HT1080 (cell line): ENCODE measurements around the gene SUMF2. TPM values are rescaled to one million over a fixed set of nuclear protein-coding genes. Genes with fewer than 3 reads are reported as not detected.
"Not testable (repeated sequence)": the region's sequence is repeated elsewhere in the genome, so short reads cannot be mapped to it uniquely, and the experiment has no call there.

Experiments
- DNase-seq: peaks from one replicate; pipeline ENCODE4 v3.0.0-alpha.2; 2015; ENCODE audit warnings: low read depth
- polyA plus RNA-seq, 2 experiments: library from polyadenylated mRNA; depleted of rRNA; stranded (reverse); fragments of >200 nt; gene quantifications; 2 replicates each; pipeline ENCODE4 v1.2.3, GENCODE V29; 2015
- total RNA-seq: library from RNA; depleted of rRNA; stranded (reverse); fragments of >200 nt; shearing (Covaris generic); gene quantifications from 2 replicates; pipeline ENCODE4 v1.2.3, GENCODE V29; 2014; rRNA removed

The SUMF2 gene
- 111 and 121 TPM in 2 replicates for total RNA-seq
- polyA plus RNA-seq (2015; cell fraction: cytosol; rRNA removed): 139 and 147 TPM in 2 replicates
- 205 and 241 TPM in 2 replicates for polyA plus RNA-seq (2015; cell fraction: nucleus; rRNA removed)

DNA sequence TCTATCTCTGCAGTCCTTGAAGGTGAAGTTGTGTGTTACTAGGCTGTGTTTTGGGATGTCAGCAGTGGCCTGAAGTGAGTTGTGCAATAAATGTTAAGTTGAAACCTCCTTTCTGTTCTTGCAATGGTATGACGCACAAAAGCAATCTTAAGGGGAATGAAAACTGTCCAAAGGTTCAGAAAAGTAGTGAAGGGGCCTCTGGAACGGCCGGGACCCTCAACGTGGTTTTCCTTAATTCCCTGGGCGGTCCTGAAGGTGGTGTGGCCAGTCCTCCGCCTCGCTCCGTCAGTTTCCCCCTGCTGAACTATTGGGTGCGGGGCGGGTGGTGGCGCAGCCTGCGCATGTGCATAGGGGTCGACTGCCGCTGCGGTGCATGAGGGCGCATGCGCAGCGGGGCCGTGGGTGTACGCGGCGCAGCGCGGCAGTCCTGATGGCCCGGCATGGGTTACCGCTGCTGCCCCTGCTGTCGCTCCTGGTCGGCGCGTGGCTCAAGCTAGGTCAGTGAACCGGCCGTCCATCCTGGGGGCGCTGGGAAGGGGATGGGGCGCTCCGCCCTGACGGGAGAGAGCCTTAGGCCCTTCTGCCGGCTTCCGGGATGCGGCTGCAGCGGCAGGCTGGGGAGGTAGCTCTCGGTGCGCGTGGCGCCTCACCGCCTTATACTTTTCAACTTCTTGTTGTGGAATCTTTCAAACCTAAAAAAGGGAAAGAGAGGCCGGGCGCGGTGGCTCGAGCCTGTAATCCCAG lies at the start of gene SUMF2:
Gene SUMF2, plus strand, starts transcription at position 405 of the 744 bp plus-strand sequence. Its CDS starts 26 bp downstream, at position 431.
- peak; percentile 80 for DNase-seq

DNA sequence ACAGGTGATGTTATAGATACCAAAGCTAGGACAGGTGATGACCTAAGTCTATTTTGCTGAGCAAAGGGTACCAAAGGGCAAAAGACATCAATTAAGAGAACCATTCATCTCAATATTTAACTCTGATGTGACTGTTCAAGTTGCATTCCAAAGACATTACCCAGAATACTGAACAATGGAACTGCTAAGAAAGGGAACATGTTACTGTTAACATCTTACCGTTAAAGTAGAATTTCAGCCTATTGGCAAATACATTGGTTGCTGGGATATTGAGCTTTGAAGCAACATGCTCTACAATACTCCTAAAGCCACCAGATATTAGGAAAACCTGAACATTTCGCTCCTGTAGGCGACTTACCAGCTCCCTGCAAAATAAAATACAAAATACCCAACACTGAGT lies 47.1 kb upstream of the SUMF2 start:
- DNase-seq: not testable (repeated sequence)

DNA sequence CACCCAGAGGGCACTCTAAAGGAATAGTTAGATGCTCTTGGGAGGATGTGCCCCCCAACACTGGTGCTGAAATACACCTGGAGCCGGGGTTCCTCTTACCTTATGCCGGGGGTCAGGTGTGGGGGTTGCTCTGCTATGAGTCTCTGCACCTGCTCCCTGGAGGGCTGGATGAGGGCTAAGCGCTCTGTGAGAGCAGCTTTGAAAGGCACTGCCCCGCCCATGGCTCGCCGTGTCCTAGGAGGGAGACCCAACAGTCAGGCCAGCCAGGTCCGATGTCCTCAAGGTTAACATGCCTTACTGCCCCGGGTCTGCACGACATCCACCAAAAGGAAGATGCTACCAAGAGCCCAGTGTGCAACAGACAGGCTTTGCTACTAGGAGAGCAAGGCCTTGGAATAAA lies 44.6 kb upstream of the SUMF2 start:
- DNase-seq: no peak

DNA sequence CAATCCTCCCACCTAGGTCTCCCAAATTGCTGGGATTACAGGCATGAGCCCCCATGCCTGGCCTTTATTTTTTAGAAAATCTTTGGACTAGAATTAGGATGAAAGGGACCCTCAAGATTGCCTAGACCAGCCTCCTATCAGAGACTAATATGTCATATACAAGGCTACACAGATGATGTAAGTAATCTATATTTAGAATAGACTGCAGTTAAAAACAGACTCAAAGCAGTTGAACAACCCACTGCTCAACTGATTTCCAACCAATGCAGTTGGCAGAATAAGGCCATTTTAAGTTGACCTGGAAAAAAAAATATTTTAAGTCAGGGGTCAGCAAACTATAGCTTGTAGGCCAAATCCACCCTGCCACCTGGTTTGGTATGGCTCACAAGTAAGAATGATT lies 40.6 kb upstream of the SUMF2 start:
- DNase-seq: no peak

DNA sequence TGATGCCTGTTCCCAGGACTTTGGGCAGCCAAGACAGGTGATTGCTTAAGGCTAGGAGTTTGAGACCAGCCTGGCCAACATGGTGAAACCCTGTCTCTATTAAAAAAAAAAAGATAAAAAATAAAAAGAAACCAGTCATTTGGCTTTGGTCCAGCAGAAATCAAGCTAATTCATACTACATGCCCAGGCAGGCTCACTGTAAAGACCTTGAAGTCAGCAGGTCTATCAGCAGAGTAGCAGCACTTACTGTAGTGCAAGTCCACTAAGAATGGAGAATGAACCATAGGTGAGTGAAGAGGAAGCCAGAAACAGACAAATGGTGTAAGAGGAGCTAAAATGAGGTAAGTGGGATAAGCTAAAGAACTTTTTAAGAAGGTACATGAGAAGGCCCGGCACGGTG lies 37.5 kb upstream of the SUMF2 start:
- DNase-seq: no peak

DNA sequence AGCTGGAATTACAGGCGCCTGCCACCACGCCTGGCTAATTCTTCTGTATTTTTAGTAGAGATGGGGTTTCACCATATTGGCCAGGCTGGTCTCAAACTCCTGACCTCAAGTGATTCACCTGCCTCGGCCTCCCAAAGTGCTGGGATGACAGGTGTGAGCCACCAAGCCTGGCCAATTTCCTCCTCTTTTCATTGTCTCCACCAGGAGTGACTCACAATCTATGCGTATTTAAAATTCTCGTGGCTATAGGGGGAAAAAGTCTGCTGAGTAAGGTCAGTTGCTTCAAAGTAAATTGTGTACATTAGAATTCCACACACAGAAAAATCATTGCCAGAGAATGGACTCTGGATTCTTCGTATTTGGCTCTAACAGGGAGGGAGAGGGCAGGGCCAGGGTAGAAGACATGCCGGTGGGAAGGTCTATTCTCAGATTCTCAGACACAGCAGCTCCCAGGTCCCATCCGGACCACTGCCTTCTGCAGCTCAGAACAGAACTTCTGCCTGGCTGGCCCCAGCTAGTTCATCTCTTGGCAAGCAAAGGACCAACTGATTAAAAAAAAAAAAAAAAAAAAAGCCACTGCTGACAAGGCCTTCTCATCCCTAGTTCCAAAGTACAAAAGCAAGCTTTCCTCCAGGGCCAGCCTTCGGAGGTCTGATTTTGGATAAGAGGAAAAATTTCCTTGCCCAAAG lies 35.0 kb upstream of the SUMF2 start:
- DNase-seq: peak; percentile 55

DNA sequence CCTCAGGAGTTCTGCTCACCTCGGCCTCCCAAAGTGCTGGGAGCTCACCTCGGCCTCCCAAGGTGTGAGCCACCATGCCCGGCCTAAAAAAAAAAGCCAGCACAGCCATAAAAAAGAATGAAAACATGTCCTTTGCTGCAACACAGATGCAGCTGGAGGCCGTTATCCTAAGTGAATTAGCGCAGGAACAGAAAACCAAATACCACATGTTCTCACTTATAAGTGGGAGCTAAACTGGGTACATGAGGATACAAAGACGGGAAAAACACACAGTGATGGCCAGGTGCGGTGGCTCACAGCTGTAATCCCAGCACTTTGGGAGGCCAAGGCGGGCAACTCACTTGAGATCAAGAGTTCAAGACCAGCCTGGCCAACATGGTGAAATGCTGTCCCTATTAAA lies 33.7 kb upstream of the SUMF2 start:
- no peak for DNase-seq

DNA sequence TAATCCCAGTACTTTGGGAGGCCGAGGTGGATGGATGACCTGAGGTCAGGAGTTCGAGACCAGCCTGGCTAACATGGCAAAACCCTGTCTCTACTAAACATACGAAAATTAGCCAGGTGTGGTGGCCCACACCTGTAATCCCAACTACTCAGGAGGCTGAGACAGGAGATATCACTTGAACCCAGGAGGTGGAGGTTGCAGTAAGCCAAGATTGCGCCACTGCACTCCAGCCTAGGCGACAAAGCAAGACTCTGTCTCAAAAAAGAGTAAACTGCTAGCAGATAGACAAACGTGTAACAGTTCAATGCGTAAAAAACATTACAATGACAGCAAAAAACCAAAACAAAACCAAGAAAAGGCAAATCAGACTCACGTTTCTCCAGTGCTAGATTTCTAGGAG lies 32.5 kb upstream of the SUMF2 start:
- not testable (repeated sequence) for DNase-seq

DNA sequence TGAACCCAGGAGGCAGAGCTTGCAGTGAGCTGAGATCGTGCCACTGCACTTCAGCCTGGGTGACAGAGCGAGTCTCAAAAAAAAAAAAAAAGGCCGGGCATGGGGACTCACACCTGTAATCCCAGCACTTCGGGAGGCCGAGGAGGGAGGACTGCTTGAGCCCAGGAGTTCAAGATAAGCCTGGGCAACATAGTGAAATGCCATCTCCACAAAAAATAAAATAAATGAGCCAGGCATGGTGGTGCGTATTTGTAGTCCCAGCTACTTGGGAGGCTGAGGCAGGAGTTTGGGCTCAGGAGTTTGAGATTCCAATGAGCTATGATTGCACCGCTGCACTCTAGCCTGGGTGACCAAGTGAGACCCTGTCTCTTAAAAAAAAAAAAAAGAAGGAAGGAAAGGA lies 31.5 kb upstream of the SUMF2 start:
- not testable (repeated sequence) for DNase-seq

DNA sequence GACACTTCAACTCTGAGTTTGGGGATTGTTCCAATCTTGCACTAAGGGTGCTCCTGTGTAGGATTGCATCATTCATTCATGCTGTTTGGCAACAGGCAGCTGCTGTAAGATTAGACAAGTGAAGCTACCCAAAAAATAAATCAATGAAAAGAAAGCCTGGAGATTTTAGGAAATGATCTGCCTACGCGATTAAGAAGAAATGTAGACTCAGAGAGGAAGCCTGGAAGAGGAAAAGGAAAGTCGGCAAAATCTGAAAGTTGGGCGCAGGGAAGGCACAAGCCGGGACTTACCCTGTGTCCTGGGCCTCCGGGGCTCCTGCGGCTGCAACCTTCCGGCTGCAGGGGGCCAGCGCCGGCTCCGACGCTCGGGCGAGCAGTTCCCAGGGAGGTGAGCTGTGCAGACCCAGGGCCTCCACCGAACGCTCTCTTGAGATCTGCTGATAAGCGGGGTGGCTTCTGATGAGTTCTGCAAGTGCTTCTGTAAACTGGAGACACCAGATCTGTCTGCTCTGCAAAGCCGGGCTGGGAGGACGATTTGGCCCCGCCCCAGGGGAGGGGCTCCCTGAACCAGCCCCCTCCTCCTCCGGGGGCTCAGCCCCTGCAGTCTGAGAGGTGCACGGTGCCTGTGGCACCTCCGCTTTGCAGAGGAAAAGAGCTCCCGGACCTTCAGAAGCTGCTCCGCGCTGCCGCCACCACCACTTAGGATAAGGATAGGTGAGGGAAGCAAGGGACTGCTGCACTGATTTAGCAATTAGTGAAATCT lies 30.2 kb upstream of the SUMF2 start:
- peak; percentile 75 for DNase-seq

DNA sequence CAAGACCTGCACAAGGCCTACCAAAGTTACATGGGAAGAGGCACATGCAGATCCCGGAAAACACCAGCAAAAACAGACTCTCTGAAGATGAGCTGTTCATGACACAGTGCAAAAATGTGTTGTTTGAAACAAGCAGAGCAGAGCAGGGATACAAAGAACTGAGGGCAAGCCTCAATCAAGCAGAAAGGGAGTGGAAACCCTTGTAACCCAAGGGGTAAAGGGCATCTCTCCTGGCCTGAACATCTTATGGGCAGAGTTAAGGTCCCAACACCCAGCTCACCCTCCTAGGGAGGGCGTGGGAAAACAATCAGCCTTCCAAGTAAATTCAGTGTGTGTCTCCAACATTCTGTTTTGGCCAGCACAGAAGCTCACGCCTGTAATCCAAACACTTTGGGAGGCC lies 23.4 kb upstream of the SUMF2 start:
- DNase-seq: no peak

DNA sequence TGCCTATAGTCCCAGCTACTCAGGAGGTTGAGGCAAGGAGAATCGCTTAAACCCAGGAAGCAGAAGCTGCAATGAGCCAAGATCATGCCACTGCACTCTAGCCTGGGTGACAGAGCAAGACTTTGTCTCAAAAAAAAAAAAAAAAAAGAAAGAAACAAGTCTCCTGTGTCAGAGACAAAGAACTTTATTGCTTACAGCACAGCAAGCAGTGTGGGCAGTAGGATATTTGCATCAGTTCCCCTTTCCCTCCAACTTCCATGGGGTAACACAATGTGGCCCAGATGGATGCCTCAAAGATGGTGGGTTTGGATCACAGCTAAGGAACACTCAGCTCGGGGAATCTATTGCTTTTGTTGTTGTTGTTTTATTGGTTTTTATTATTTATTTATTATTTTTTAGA lies 18.3 kb upstream of the SUMF2 start:
- DNase-seq: not testable (repeated sequence)

DNA sequence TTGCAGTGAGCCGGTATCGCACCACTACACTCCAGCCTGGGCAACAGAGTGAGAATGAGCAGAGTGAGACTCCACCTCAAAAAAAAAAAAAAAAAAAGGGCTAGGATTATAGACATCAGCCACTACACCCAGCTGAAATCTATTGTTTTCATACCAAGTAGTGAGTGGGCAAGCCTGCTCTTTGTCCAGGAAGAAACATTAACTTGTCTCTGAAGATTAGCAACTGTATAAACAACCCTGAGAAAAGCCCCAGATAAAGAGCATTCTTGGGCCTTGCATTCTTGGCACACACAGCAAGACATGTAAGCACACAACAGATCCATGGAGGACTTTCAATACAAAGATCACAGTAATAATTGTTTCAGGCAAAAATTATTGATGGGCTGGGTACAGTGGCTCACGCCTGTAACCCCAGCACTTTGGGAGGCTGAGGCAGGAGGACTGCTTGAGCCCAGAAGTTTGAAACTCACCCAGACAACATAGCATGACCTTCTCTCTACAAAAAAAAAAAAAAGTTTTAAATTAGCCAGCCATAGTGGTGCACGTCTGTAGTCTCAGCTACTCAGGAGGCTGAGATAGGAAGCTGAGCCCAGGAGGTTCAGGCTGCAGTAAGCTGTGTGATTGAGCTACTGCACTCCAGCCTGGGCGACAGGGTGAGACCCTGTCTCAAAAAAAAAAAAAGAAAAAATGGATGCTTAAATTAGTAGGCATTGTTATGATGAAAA lies 17.2 kb upstream of the SUMF2 start:
- DNase-seq: no peak

DNA sequence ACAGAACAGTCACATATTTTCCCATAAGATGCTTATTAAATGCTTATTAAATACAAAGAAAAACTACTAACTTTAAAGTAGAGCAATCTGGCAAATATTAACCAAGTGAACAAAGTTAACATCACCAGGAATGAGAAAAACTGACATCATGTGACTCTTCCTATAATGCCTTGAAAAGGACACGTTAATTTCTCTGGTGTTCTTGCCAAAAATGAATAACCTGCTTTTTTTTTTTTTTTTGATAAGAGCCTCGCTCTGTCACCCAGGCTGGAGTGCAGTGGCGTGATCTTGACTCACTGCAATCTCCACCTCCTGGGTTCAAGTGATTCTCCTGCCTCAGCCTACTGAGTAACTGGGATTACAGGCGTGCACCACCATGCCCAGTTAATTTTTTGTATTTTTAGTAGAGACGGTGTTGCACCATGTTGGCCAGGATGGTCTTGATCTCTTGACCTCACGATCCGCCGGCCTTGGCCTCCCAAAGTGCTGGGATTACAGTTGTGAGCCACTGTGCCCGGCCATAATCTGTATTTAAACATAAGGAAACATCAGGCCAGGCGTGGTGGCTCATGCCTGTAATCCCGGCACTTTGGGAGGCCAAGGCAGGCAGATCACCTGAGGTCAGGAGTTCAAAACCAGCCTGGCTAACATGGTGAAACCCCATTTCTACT lies 16.5 kb upstream of the SUMF2 start:
- not testable (repeated sequence) for DNase-seq

DNA sequence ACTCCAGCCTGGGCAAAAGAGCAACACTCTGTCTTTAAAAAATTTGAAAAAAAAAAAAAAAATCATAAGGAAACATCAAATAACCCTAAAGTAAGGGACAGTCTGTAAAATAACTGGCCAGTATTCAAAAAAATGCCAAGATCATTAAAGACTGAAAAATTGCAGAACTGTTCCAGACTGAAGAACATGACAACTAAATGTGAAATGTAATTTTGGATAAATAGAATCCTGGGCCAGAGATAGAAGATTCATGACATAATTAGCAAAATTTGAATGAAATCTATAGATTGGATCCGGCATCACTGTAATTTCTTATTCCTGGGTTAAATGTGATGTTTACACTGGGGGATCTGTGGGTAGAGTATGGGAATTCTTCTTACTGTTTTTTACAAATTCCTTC lies 15.8 kb upstream of the SUMF2 start:
- no peak for DNase-seq

DNA sequence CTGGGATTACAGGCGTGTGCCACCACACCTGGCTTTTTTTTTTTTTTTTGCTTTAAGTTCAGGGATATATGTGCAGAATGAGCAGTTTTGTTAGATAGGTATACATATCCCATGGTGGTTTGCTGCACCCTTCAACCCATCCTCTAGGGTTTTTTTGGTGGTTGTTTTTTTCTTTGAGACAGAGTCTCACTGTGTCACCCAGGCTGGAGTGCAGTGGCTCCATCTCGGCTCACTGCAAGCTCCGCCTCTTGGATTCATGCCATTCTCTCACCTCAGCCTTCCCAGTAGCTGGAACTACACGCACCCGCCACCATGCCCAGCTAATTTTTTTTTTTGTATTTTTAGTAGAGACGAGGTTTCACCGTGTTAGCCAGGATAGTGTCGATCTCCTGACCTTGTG lies 15.3 kb upstream of the SUMF2 start:
- DNase-seq: not testable (repeated sequence)

DNA sequence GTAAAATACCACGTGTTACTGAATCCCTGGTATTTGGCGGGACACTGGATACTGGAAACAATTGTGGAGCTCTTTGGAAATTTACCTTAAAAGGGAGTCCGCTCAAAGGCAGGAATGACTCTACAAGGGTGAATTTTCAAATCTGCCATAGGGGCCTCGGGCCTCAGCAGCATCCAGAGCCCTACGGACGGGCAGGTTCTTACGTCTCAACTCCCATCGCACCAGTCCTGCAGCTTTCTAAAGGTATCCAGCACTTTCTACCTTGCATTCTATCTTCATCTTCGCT lies 13.1 kb upstream of the SUMF2 start:
- no peak for DNase-seq

DNA sequence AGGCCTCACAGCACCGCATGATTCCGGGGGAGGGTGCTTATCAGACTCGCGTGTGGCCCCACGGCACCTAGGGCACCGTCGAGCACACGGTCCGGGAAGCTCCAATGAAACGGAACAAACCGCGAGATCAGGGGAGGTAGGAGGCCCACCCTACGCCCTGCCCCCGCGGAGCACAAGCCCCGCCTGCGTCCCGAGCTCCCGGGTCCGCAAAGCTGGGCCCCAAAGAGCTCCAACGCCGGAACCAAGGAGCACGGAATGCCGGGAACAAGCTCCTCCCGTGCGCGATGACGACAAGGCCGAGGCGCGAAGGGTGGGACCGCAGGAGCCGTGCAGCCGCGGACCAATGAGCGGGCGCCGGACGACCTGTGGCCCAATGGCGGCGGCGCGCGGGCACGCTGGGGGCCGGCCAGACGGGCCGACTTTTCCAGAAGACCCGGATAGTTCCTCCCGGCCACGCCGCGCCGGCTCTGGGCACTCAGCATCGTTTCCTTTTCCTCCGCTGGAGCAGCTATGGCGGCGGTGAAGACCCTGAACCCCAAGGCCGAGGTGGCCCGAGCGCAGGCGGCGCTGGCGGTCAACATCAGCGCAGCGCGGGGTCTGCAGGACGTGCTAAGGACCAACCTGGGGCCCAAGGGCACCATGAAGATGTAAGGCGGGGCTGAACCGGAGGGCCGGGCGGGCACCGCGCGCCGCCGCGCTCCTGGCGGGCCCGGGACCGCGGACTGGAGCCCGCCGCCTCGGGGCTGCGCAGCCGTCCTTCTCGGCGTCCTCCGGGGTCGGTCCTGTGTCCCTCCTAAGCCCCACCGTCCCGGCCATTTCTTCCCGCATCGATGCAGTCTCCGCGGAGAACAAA lies 12.5 kb upstream of the SUMF2 start, which contains the start of the genes CCT6A and PSPH:
Gene CCT6A, plus strand, starts transcription at position 427 of the 853 bp plus-strand sequence. Its CDS starts 84 bp downstream, at position 511.
Gene PSPH, minus strand, starts transcription at position 106 of the 853 bp plus-strand sequence. CDS start 30,232 bp downstream, outside the sequence.
- peak; percentile 99 for DNase-seq

DNA sequence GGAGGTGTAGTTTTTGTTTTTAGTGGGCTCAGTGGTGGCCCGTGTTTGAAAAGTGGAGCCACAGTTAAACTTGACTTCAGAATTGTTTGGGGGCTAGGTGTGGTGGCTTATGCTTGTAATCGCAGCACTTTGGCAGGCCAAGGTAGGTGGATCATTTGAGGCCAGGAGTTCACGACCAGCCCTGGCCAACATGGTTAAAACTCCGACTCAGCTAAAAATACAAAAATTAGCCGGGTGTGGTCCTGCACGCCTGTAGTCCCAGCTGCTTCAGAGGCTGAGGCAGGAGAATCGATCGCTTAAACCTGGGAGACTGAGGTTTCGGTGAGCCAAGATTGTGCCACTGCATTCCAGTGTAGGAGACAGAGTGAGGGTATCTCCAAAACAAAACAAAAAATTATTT lies 10.7 kb upstream of the SUMF2 start:
- no peak for DNase-seq

DNA sequence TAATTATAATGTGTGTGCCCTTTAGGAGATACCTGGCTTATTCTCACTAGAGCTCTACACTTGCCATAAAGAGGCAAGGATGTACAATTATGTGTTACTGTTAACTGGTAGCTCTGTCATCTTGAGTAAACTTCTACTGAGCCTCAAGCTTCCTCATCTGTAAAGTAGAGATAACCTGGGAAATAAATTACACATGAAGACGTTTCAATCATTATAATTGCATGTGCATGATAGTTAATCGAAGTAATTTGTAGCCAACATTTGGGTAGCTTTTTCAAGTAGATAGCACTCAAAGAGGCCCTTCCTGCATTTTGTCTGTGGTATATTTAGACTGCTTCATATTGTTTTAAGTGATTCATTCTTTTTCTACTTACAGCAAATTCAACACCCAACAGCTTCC lies 10.1 kb upstream of the SUMF2 start:
- no peak for DNase-seq
